ENCODE results near the gene TBC1D22B.

The TBC1D22B gene

GRCh38 chr6:37239950-37240713 is 17.4 kb upstream of the TBC1D22B start:
- H3K4me3 ChIP-seq (ENCODE audit: low read depth, low read length): no peak overlapping the region
- DNase-seq (ENCODE audit: low read depth): no peak
- no peak for TF ChIP-seq CTCF (IDR thresholded peaks at IDR 0.05; ENCODE audit: control insufficient read depth, extremely low read depth, insufficient read depth)

- no peak overlapping the region for H3K4me3 ChIP-seq (ENCODE audit: low read depth, low read length)
- no peak for TF ChIP-seq CTCF (IDR thresholded peaks at IDR 0.05; ENCODE audit: control insufficient read depth, extremely low read depth, insufficient read depth)
- DNase-seq (ENCODE audit: low read depth): no peak
Observed at GRCh38 chr6:37241131-37241530, 16.4 kb upstream of the TBC1D22B start.

- TF ChIP-seq CTCF (IDR thresholded peaks at IDR 0.05; ENCODE audit: control insufficient read depth, extremely low read depth, insufficient read depth): no peak
- no peak overlapping the region for H3K4me3 ChIP-seq (ENCODE audit: low read depth, low read length)
- DNase-seq (ENCODE audit: low read depth): no peak
Observed at GRCh38 chr6:37241775-37242428, 15.7 kb upstream of the TBC1D22B start.

GRCh38 chr6:37242429-37243052 is 15.0 kb upstream of the TBC1D22B start:
- DNase-seq (ENCODE audit: low read depth): no peak
- no peak for TF ChIP-seq CTCF (IDR thresholded peaks at IDR 0.05; ENCODE audit: control insufficient read depth, extremely low read depth, insufficient read depth)
- no peak overlapping the region for H3K4me3 ChIP-seq (ENCODE audit: low read depth, low read length)

GRCh38 chr6:37243131-37243815 is 14.3 kb upstream of the TBC1D22B start:
- no peak for TF ChIP-seq CTCF (IDR thresholded peaks at IDR 0.05; ENCODE audit: control insufficient read depth, extremely low read depth, insufficient read depth)
- no peak for DNase-seq (ENCODE audit: low read depth)
- no peak overlapping the region for H3K4me3 ChIP-seq (ENCODE audit: low read depth, low read length)

GRCh38 chr6:37243816-37244370 is 13.7 kb upstream of the TBC1D22B start:
- DNase-seq (ENCODE audit: low read depth): no peak
- TF ChIP-seq CTCF (IDR thresholded peaks at IDR 0.05; ENCODE audit: control insufficient read depth, extremely low read depth, insufficient read depth): no peak
- no peak overlapping the region for H3K4me3 ChIP-seq (ENCODE audit: low read depth, low read length)

All from LNCaP clone FGC (cell line).